Activated T-helper 2 cell treated with anti-CD3 and anti-CD28 coated beads, Interferon-gamma antibody, Interleukin-2, Interleukin-4, amounts not matched to agents 10 μg/mL and 5 μg/mL and 100 μg/mL, durations not matched to agents 14 hours and 24 hours and 36 hours (primary cell): ENCODE results near the gene CAPRIN2. TPM values are rescaled to one million over a fixed set of nuclear protein-coding genes. Genes with fewer than 3 reads are reported as not detected.

Source experiments
- DNase-seq: peaks from one replicate; pipeline ENCODE4 v3.0.0; 2021; ENCODE audit warnings: low spot score
- H3K27ac Mint-ChIP-seq: one replicate; pipeline ENCODE4 v1.8.0; 2021; ENCODE audit warnings: mixed read lengths
- H3K27me3 Mint-ChIP-seq: one replicate; pipeline ENCODE4 v1.8.0; 2021; ENCODE audit warnings: low read depth, mixed read lengths
- H3K36me3 Mint-ChIP-seq: one replicate; pipeline ENCODE4 v1.8.0; 2021; ENCODE audit warnings: low read depth, mixed read lengths
- H3K4me1 Mint-ChIP-seq: one replicate; pipeline ENCODE4 v1.8.0; 2021; ENCODE audit warnings: low read depth, mixed read lengths
- H3K4me3 Mint-ChIP-seq: one replicate; pipeline ENCODE4 v1.8.0; 2021; ENCODE audit warnings: low read depth, mild to moderate bottlenecking, moderate library complexity, mixed read lengths
- H3K9me3 Mint-ChIP-seq: one replicate; pipeline ENCODE4 v1.8.0; 2021; ENCODE audit warnings: mixed read lengths
- intact Hi-C: fragments of 100-400 bp; cut with micrococcal nuclease; formaldehyde crosslinking; loops from one replicate; pipeline ENCODE4 v1.15.1; 2023
- total RNA-seq: library from RNA; stranded (reverse); gene quantifications from 2 replicates; pipeline ENCODE4 v1.2.3, GENCODE V29; 2022

Gene CAPRIN2
- total RNA-seq, 1 donor from 2014 or later, result 13.5 TPM

DNA sequence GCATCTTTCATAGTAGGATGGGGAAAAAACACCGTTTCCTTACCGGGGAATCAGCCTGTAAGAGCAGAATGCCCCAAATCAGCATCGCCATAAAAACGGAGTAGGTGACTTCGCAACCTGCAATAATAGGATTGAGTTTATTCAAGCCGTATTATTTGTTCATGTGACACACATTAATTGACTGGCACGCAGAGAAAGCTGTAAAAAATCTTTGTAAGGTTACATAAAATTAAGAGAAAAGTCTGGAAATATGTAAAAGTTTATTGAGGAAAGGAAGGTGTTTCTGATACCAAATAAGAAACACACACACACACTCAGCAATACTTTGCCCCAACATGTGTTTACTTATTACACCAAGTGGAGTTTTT lies 628 bp upstream of the CAPRIN2 start:
- DNase-seq, result no peak
- peaks cover 31% of the 10 kb centered on the region for H3K4me1 Mint-ChIP-seq
- peak overlapping the region; percentile 14 for H3K27ac Mint-ChIP-seq
- peaks cover 3% of the 10 kb centered on the region for H3K36me3 Mint-ChIP-seq
- H3K27me3 Mint-ChIP-seq, result no peaks in the 10 kb centered on the region
- peak overlapping the region; percentile 88 for H3K4me3 Mint-ChIP-seq
- no peaks in the 10 kb centered on the region for H3K9me3 Mint-ChIP-seq
- intact Hi-C loops, result loop anchor here (10.0 kb wide), 2 partner anchors 569 to 1651 kb away; partner anchors contain the start of gene SINHCAF

DNA sequence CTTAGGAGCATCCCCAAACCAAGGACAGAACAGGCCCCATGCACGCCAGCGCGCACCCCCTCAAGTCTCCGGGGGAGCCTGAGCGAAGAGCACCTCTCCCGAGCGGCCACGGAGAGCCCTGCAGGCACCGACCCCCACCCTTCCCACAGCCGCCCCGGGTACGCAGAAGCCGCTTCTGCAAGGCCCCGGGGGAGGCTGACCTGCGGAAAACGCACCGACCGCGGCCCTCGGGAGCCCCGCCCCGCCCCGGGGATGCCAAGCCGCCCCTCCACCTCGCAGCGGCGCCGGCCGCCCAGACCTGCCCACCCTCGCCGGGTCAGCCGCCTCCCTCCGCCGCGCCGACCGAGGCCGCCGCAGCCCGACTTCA lies 385 bp downstream of the CAPRIN2 start:
- DNase-seq, result no peak
- Mint-ChIP-seq H3K27me3 (no peaks in the 10 kb centered on the region), H3K4me3 (peak overlapping the region; percentile 88), H3K36me3 (peaks cover 3% of the 10 kb centered on the region), H3K9me3 (no peaks in the 10 kb centered on the region), H3K27ac (peak overlapping the region; percentile 18), H3K4me1 (peaks cover 34% of the 10 kb centered on the region)
- intact Hi-C loops, result loop anchor here (1.0 to 10.0 kb wide), 5 partner anchors 41 to 1650 kb away; partner anchors contain the start of genes IPO8 and SINHCAF

DNA sequence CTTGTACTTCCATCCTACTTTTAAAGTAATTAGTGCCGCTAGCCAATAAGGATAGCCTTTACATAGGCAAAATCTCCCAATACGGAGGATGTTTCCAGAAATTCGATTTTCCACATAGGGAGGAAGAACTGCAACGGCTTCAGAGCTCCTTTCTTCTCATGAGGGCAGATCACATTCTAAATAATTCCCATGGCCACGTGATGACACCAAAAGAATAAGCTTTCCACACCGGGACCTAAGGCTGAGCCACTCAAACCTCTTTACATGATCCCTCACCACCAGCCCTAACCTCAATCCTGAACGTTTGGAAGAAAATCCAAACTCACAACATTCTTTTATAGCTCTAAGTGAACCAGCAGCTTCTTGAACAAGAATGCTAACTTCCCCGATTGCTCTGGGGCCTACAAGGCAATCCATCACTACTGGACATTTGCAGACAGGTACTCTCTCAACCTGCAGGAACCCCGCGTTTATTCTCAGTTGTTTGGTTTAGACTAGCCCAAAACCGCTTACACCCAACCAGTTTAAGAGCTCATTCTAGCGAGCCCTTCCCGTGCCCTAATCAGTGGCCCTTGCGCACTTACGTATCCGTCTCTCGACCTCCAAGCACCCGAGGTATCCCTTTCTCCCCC lies 884 bp downstream of the CAPRIN2 start:
- peaks cover 37% of the 10 kb centered on the region for H3K4me1 Mint-ChIP-seq
- peak overlapping the region; percentile 18 for H3K27ac Mint-ChIP-seq
- intact Hi-C loops, result loop anchor here (1.0 to 10.0 kb wide), 5 partner anchors 41 to 1649 kb away; partner anchors contain the start of genes IPO8 and SINHCAF
- H3K36me3 Mint-ChIP-seq, result peaks cover 3% of the 10 kb centered on the region
- DNase-seq, result no peak
- H3K4me3 Mint-ChIP-seq, result peak overlapping the region; percentile 88
- no peaks in the 10 kb centered on the region for H3K9me3 Mint-ChIP-seq
- no peaks in the 10 kb centered on the region for H3K27me3 Mint-ChIP-seq

DNA sequence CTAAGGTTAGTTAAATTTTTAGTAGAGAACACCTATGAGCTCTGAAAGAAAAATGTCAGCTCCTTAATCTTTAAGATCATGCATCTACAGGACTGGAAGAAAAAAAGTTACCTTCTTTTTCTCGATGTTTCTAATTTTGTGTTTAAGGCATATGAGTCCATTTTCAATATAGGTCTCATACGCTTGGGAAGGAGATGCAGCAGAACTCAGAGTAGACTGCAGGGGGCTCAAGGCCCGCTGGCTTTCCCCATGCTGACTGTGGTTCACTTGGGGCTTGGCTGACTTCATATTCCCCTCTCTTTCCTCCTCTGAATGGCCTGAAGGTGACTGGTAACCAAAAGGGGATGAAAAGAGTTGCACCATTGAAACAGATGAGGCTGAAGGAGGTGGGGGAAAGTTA lies 1.5 kb downstream of the CAPRIN2 start:
- peaks cover 3% of the 10 kb centered on the region for H3K36me3 Mint-ChIP-seq
- H3K27ac Mint-ChIP-seq, result no peak overlapping the region
- intact Hi-C loops, result loop anchor here (5.0 to 10.0 kb wide), 3 partner anchors 299 to 1648 kb away; partner anchors contain the start of gene SINHCAF
- H3K4me1 Mint-ChIP-seq, result peaks cover 37% of the 10 kb centered on the region
- peak overlapping the region; percentile 88 for H3K4me3 Mint-ChIP-seq
- no peaks in the 10 kb centered on the region for H3K27me3 Mint-ChIP-seq
- DNase-seq, result no peak
- H3K9me3 Mint-ChIP-seq, result no peaks in the 10 kb centered on the region

DNA sequence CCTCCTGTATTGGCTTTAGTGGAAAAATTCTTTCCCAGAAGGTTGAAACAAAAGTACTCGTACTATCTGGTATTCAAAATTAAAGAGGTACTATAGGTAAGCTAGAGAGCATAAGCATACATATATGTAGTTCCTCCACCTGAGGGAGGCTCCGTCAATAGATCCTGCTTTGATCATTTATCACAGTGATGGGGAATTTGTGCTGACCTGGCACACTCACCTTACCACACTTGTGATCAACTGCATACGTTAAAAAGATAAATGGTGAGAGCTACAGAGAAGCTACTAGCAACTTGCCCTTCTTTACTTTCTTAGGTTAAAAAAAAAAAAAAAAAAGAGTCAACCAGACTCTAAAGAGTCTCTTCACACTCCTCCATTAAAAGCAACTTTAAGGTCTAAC lies 2.5 kb downstream of the CAPRIN2 start:
- H3K4me1 Mint-ChIP-seq, result peaks cover 35% of the 10 kb centered on the region
- no peaks in the 10 kb centered on the region for H3K9me3 Mint-ChIP-seq
- no peak for DNase-seq
- intact Hi-C loops, result loop anchor here (5.0 to 10.0 kb wide), 3 partner anchors 300 to 1647 kb away; partner anchors contain the start of gene SINHCAF
- H3K27ac Mint-ChIP-seq, result no peak overlapping the region
- no peak overlapping the region for H3K4me3 Mint-ChIP-seq
- no peaks in the 10 kb centered on the region for H3K27me3 Mint-ChIP-seq
- peaks cover 6% of the 10 kb centered on the region for H3K36me3 Mint-ChIP-seq

DNA sequence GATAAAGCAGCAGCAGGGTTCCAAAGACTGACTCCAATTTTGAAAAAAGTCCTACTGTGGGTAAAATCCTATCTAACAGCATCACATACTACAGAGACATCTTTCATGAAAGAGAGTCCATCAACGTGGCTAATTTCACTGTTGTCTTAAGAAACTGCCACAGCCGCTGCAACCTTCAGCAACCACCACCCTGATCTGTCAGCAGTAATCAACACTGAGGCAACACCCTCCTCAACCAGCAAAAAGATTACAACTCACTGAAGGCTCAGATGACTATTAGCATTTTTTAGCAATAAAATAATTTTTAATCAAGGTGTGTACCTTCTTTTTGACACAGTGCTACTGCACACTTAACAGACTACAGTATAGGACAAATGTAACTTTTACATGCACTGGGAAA lies 6.6 kb downstream of the CAPRIN2 start:
- no peaks in the 10 kb centered on the region for H3K27me3 Mint-ChIP-seq
- H3K36me3 Mint-ChIP-seq, result peaks cover 20% of the 10 kb centered on the region
- peaks cover 19% of the 10 kb centered on the region for H3K4me1 Mint-ChIP-seq
- H3K4me3 Mint-ChIP-seq, result no peak overlapping the region
- H3K27ac Mint-ChIP-seq, result no peak overlapping the region
- intact Hi-C loops, result no loop called here
- no peaks in the 10 kb centered on the region for H3K9me3 Mint-ChIP-seq
- DNase-seq, result no peak

DNA sequence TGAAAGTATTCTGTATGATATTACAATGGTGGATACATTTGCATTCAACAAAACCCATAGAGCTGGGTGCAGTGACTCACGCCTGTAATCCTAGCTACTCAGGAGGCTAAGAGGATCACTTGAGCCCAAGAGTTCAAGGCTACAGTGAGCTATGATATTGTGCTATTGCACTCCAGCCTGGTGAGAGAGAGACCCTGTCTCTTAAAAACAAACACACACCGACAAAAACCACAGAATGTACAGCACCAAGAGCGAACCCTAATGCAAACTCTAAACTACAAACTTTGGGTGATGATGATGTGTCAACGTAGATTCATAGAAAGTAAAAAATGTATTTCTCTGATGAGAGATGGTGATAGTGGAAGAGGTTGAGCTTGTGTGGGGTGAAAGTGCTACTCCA lies 8.6 kb downstream of the CAPRIN2 start:
- DNase-seq, result no peak
- Mint-ChIP-seq H3K4me3 (no peak overlapping the region), H3K27me3 (no peaks in the 10 kb centered on the region), H3K4me1 (peaks cover 13% of the 10 kb centered on the region), H3K36me3 (peaks cover 17% of the 10 kb centered on the region), H3K27ac (no peak overlapping the region), H3K9me3 (no peaks in the 10 kb centered on the region)
- intact Hi-C loops, result no loop called here

DNA sequence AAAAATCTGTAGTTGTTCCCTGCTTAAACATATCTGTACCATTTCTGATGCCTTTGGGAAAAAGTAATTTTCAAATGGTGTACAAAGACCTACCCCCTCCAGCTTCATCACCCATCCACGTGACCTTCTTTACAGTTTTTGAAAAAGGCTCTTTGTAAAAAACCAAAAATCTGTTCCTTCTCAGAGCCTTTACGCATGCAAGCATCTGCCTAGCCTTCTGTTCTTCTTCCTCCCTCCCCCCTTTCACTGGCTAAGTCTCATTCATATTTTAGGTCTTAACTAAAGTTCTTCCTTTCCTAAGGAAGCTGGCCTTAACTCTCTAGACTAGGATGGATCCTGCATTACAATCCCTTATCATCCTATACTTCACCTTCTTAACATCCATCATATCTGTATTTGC lies 10.4 kb downstream of the CAPRIN2 start:
- intact Hi-C loops, result no loop called here
- H3K27ac Mint-ChIP-seq, result no peak overlapping the region

DNA sequence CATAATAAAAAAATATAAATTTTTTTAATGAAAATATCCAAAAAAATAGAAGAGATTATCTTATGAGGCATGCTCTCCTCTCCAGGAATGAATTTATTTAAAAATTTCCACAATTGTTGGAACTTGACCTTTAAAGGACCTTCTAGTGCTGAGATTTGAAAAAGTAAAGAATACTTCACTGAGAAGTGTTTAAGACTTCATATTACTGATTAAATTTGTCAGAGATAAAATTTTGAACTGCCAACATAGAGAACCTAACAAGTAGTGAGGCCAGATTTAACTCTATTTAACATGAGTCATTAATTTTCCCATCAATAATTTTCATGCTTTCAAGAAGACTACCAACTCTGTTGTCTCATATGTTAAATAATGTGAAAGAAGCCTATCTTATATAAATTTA lies 14.5 kb downstream of the CAPRIN2 start:
- Mint-ChIP-seq H3K27ac (no peak overlapping the region), H3K27me3 (no peaks in the 10 kb centered on the region), H3K9me3 (no peaks in the 10 kb centered on the region), H3K4me3 (no peak overlapping the region), H3K36me3 (peaks cover 17% of the 10 kb centered on the region), H3K4me1 (no peaks in the 10 kb centered on the region)
- intact Hi-C loops, result no loop called here
- DNase-seq, result no peak

More for the DNA sequence above, 10.4 kb downstream of the CAPRIN2 start:
- Mint-ChIP-seq H3K4me3 (no peak overlapping the region), H3K9me3 (no peaks in the 10 kb centered on the region), H3K36me3 (peaks cover 17% of the 10 kb centered on the region), H3K27me3 (no peaks in the 10 kb centered on the region), H3K4me1 (peaks cover 6% of the 10 kb centered on the region)
- DNase-seq, result no peak

DNA sequence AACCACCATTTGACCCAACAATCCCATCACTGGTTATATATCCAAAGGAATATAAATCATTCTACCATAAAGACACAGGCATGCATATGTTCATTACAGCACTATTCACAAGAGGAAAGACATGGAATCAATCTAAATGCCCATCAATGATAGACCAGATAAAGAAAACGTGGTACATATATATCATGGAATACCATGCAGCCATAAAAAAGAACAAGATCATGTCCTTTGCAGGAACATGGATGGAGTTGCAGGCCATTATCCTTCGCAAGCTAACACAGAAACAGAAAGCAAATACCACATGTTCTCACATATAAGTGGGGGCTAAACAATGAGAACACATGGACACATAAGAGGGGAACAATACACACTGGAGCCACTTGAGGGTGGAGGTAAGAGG lies 15.7 kb downstream of the CAPRIN2 start:
- no peaks in the 10 kb centered on the region for H3K4me1 Mint-ChIP-seq
- intact Hi-C loops, result no loop called here

DNA sequence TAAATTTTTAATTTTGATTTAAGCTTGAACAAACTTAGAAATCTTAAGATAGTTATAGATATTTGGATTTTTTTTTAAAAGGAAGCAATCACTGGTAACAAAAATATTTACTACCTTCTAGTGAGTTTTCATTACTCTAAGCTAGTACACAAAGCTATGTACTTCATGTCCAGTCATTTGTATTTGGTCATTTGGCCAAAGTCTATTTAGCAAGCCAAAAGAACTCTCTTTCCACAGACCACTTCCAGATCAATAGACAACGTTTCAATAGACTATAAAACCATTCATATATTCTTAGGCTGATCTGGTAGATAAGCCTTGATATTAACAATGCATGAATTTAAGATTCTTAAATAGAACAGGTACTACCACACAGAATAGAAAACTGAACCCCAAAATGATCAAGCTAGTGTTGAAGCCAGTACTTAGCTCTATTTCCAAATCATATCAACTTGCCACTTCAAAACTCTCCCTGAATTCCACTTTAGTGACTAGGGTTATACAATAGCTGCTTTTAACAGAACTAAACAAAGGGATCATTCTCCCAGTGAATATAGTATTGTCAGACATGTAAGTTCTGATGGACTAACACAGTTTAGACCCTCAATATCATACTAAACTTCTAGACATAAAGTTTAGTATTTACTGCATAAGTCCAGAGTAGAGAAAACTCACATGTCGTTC lies 21.7 kb downstream of the CAPRIN2 start:
- no peak for DNase-seq
- Mint-ChIP-seq H3K36me3 (peaks cover 30% of the 10 kb centered on the region), H3K27me3 (no peaks in the 10 kb centered on the region), H3K4me1 (no peaks in the 10 kb centered on the region), H3K27ac (no peak overlapping the region), H3K4me3 (no peak overlapping the region), H3K9me3 (no peaks in the 10 kb centered on the region)
- intact Hi-C loops, result no loop called here

More for the DNA sequence above, 15.7 kb downstream of the CAPRIN2 start:
- Mint-ChIP-seq H3K36me3 (peaks cover 24% of the 10 kb centered on the region), H3K9me3 (no peaks in the 10 kb centered on the region), H3K27me3 (no peaks in the 10 kb centered on the region), H3K27ac (no peak overlapping the region), H3K4me3 (no peak overlapping the region)
- no peak for DNase-seq

DNA sequence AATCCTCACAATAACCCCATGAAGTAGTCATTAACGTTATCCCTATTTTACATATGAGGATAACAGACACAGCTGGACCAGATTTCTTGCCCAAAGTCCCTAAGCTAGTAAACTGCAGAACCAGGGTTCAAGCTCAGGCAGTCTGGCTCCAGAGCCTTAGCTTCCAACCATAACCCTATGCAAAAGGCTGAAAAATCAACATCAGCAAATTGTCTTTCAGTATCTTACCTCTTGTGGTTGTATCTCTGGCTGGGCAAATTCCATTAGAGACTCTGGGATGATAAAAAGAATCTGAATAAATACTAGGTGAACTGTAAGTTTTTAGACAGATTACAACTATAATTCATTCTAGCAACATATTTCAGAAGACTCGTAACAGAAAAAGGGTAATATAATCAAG lies 24.7 kb downstream of the CAPRIN2 start:
- intact Hi-C loops, result no loop called here
- Mint-ChIP-seq H3K27ac (no peak overlapping the region), H3K9me3 (no peaks in the 10 kb centered on the region)

DNA sequence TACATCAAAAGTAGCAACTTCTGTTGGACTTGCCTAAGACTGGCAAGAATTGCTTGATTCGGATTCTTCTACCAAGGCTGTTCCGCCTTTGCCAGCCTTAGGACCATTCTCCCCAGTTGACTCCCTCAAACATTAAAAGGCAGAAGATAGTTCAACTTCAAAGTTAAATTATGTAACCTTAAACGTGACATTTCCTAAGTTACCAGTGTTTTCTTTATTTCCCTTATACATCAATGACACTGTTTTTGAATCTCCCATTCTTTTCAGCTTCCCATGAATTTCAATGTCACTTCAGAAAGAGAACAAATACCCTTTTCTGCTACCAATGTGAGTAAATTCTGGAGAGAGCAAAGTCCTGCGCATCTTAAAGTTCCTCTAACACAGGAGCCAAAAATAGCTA lies 25.2 kb downstream of the CAPRIN2 start:
- DNase-seq, result no peak
- Mint-ChIP-seq H3K4me1 (no peaks in the 10 kb centered on the region), H3K9me3 (no peaks in the 10 kb centered on the region), H3K27me3 (no peaks in the 10 kb centered on the region), H3K27ac (no peak overlapping the region), H3K36me3 (peaks cover 19% of the 10 kb centered on the region), H3K4me3 (no peak overlapping the region)
- intact Hi-C loops, result no loop called here

More for the DNA sequence above, 24.7 kb downstream of the CAPRIN2 start:
- peaks cover 24% of the 10 kb centered on the region for H3K36me3 Mint-ChIP-seq
- H3K4me3 Mint-ChIP-seq, result no peak overlapping the region
- DNase-seq, result no peak
- no peaks in the 10 kb centered on the region for H3K4me1 Mint-ChIP-seq
- no peaks in the 10 kb centered on the region for H3K27me3 Mint-ChIP-seq
